GM12873 (cell line): ENCODE data around the gene FCHSD2.

Source experiments
- CTCF ChIP-seq: IDR thresholded peaks from 2 replicates; pipeline ENCODE4 v1.5.1; 2012; ENCODE audit warnings: low read depth, mild to moderate bottlenecking, moderate library complexity, low read length, control low read depth; ENCODE audit not compliant: insufficient read depth; ENCODE audit errors: missing control alignments

Gene FCHSD2

GRCh38 chr11:73142128-73142377 is at the start of gene FCHSD2:
Gene FCHSD2 (minus strand): TSS chr11:73142318. CDS start chr11:73141877, 441 bp downstream.
- no peak for TF ChIP-seq CTCF

GRCh38 chr11:73191151-73191550 is 49.0 kb upstream of the FCHSD2 start:
- TF ChIP-seq CTCF, result no peak

- no peak for TF ChIP-seq CTCF
Observed at GRCh38 chr11:73190557-73190885, 48.4 kb upstream of the FCHSD2 start.

- no peak for TF ChIP-seq CTCF
Observed at GRCh38 chr11:73189723-73190556, 47.8 kb upstream of the FCHSD2 start.

- no peak for TF ChIP-seq CTCF
Observed at GRCh38 chr11:73189315-73189714, 47.2 kb upstream of the FCHSD2 start.

GRCh38 chr11:73188301-73188700 is 46.2 kb upstream of the FCHSD2 start:
- no peak for TF ChIP-seq CTCF

GRCh38 chr11:73187854-73188253 is 45.7 kb upstream of the FCHSD2 start:
- TF ChIP-seq CTCF, result no peak
